K562 (cell line): ENCODE measurements around the gene UBN2. TPM values are rescaled to one million over a fixed set of nuclear protein-coding genes. Genes with fewer than 3 reads are reported as not detected.

Experiments
- ATF7 ChIP-seq: fragments of 450-650 bp; IDR thresholded peaks from 2 replicates; pipeline ENCODE4 v1.7.1; 2014; ENCODE audit warnings: mild to moderate bottlenecking, moderate library complexity
- DMBX1 ChIP-seq: fragments of 250-450 bp; sonication (Bioruptor Pico); IDR thresholded peaks from 2 replicates; pipeline ENCODE4 v1.8.0; 2022; ENCODE audit warnings: inconsistent platforms, mild to moderate bottlenecking, moderate library complexity, borderline replicate concordance
- E2F1 ChIP-seq: sonication (generic); formaldehyde crosslinking; IDR thresholded peaks from 2 replicates; pipeline ENCODE4 v1.8.1; 2023; ENCODE audit warnings: mild to moderate bottlenecking, missing genetic modification reagents, moderate library complexity
- EP400 ChIP-seq: fragments of 450-650 bp; IDR thresholded peaks from 2 replicates; pipeline ENCODE4 v1.6.1; 2017; ENCODE audit warnings: antibody characterized with exemption, mild to moderate bottlenecking, moderate library complexity
- ETS2 ChIP-seq: IDR thresholded peaks from 2 replicates; pipeline ENCODE4 v1.6.1; 2016; ENCODE audit warnings: borderline replicate concordance, missing genetic modification characterization, mild to moderate bottlenecking, moderate library complexity, missing compliant biosample characterization; ENCODE audit not compliant: poor library complexity, severe bottlenecking
- KDM5B ChIP-seq: fragments of 200-600 bp; sonication (generic); IDR thresholded peaks from 2 replicates; pipeline ENCODE4 v1.6.1; 2012; ENCODE audit warnings: low read depth, mild to moderate bottlenecking, moderate library complexity, low read length, control low read depth, inconsistent platforms; ENCODE audit not compliant: insufficient replicate concordance
- MYC ChIP-seq, 2 experiments: fragments of 250-450 bp in 1 of 2; sonication (Bioruptor Pico) in 1 of 2; IDR thresholded peaks; 2 replicates each; pipeline versions ENCODE4 v1.5.1 to v1.6.1; 2012 to 2021; ENCODE audit warnings: low read depth in 2 of 2, borderline replicate concordance in 1 of 2, improper control_type of control experiment in 1 of 2, low read length in 1 of 2, mild to moderate bottlenecking in 1 of 2, moderate library complexity in 1 of 2
- MYNN ChIP-seq, 2 experiments: sonication (generic); formaldehyde crosslinking in 1 of 2; IDR thresholded peaks; 2 replicates each; pipeline versions ENCODE4 v1.5.0 to v1.6.1; 2016 to 2020; ENCODE audit warnings: antibody characterized with exemption in 1 of 2, missing genetic modification reagents in 1 of 2
- NFE2L1 ChIP-seq: fragments of 450-650 bp; IDR thresholded peaks from 2 replicates; pipeline ENCODE4 v1.6.1; 2016; ENCODE audit warnings: missing genetic modification characterization, low read depth, mild to moderate bottlenecking, missing compliant biosample characterization, moderate library complexity, borderline replicate concordance
- RBM14 ChIP-seq: fragments of 200-400 bp; formaldehyde crosslinking; IDR thresholded peaks from 2 replicates; pipeline ENCODE4 v1.6.1; 2018; ENCODE audit warnings: low read depth, mild to moderate bottlenecking, low read length, moderate library complexity, borderline replicate concordance; ENCODE audit not compliant: insufficient read depth
- SAFB ChIP-seq: fragments of 200-400 bp; formaldehyde crosslinking; IDR thresholded peaks from 2 replicates; pipeline ENCODE4 v1.6.1; 2017; ENCODE audit warnings: low read depth, low read length, borderline replicate concordance
- SNRNP70 ChIP-seq: fragments of 200-400 bp; formaldehyde crosslinking; optimal IDR thresholded peaks from 2 replicates; pipeline ENCODE3; 2017; ENCODE audit warnings: low read depth, low read length
- XRCC5 ChIP-seq: fragments of 200-400 bp; formaldehyde crosslinking; IDR thresholded peaks from 2 replicates; pipeline ENCODE4 v1.6.1; 2017; ENCODE audit warnings: low read depth, mild to moderate bottlenecking, low read length
- ZNF583 ChIP-seq: fragments of 250-450 bp; sonication (Bioruptor Pico); IDR thresholded peaks from 2 replicates; pipeline ENCODE4 v1.4.0; 2020
- ZNF584 ChIP-seq: fragments of 200-800 bp; sonication (Bioruptor generic); IDR thresholded peaks from 2 replicates; pipeline ENCODE4 v1.6.1; 2016; ENCODE audit warnings: low read depth, mild to moderate bottlenecking, missing genetic modification characterization, missing compliant biosample characterization
- polyA plus RNA-seq, 8 experiments: library from polyadenylated mRNA; depleted of rRNA in 4 of 8; stranded (reverse) in 5 of 8; unstranded in 3 of 8; fragments of >200 nt; fragmentation: Nextera tagmentation in 2 of 8; fragmentation: Illumina TruSeq in 1 of 8; extraction: Ambion mirVana in 2 of 8; extraction: Trizol in 1 of 8; gene quantifications; 2 replicates each; pipeline versions ENCODE4 v1.2.1 to v1.2.3, GENCODE V29; 2011 to 2014; ENCODE audit warnings: inconsistent platforms in 1 of 8, missing spikeins in 1 of 8
- total RNA-seq, 7 experiments: library from RNA; depleted of rRNA in 6 of 7; stranded (reverse); fragments of >200 nt in 6 of 7; fragmentation: Illumina TruSeq in 2 of 7; extraction: Trizol in 2 of 7; gene quantifications; 2 replicates each; pipeline versions ENCODE4 v1.2.1 to v1.2.3, GENCODE V29; 2011 to 2021; ENCODE audit warnings: low replicate concordance in 1 of 7
- TF ChIP-seq, protein P1 (sequence below): fragments of 250-450 bp; sonication (Bioruptor Pico); IDR thresholded peaks from 2 replicates; pipeline ENCODE4 v1.8.0; 2021; ENCODE audit warnings: mild to moderate bottlenecking, moderate library complexity
- TF ChIP-seq, protein P2 (sequence below): fragments of 150-350 bp; conservative IDR thresholded peaks from 2 replicates; pipeline ENCODE4 v1.6.1; 2014; ENCODE audit warnings: low read length
- TF ChIP-seq, protein P3 (sequence below): fragments of 450-650 bp; IDR thresholded peaks from 2 replicates; pipeline ENCODE4 v1.6.1; 2016; ENCODE audit warnings: mild to moderate bottlenecking

UBN2 gene
- total and polyA plus RNA-seq, 9 of the 15 experiments (the other 6 are each of a cell fraction or from before 2014, with no cell fraction given) = 1.2 to 19.5 (median 9.9) TPM

DNA sequence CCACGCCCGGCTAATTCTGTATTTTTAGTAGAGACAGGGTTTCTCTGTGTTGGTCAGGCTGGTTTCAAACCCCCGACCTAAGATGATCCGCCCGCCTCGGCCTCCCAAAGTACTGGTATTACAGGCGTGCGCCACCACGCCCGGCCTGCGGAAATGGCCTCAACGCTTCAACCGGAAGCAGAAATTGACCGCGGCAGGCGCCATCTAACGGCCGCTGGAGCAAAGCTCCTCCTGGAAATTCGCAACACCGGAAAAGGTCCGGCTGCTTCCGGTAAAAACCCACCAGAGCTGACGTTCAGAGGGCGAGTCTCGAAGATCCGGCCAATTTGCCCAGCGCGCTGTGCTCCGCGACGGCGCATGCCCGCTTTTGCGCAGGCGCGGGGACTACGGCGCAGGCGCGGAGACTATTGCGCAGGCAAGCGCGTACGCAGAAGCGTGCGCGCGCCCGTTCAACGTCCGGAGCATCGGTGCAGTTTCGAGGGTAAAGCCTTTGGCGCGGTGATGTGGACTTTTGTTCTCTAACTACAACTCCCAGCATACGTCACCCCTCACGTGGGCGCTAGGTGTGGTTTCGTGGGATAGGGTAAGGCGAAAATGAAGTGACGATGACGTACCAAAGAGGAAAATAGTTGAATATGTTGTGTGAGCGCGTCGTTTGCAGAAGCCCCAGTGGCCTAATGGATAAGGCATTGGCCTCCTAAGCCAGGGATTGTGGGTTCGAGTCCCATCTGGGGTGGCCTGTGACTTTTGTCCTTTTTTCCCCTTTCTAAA is 109.2 kb downstream of the UBN2 start (continued):
- TF ChIP-seq, protein P1, sequence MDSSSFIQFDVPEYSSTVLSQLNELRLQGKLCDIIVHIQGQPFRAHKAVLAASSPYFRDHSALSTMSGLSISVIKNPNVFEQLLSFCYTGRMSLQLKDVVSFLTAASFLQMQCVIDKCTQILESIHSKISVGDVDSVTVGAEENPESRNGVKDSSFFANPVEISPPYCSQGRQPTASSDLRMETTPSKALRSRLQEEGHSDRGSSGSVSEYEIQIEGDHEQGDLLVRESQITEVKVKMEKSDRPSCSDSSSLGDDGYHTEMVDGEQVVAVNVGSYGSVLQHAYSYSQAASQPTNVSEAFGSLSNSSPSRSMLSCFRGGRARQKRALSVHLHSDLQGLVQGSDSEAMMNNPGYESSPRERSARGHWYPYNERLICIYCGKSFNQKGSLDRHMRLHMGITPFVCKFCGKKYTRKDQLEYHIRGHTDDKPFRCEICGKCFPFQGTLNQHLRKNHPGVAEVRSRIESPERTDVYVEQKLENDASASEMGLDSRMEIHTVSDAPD (CRISPR knock-in tag) = no peak
- TF ChIP-seq, protein P2, sequence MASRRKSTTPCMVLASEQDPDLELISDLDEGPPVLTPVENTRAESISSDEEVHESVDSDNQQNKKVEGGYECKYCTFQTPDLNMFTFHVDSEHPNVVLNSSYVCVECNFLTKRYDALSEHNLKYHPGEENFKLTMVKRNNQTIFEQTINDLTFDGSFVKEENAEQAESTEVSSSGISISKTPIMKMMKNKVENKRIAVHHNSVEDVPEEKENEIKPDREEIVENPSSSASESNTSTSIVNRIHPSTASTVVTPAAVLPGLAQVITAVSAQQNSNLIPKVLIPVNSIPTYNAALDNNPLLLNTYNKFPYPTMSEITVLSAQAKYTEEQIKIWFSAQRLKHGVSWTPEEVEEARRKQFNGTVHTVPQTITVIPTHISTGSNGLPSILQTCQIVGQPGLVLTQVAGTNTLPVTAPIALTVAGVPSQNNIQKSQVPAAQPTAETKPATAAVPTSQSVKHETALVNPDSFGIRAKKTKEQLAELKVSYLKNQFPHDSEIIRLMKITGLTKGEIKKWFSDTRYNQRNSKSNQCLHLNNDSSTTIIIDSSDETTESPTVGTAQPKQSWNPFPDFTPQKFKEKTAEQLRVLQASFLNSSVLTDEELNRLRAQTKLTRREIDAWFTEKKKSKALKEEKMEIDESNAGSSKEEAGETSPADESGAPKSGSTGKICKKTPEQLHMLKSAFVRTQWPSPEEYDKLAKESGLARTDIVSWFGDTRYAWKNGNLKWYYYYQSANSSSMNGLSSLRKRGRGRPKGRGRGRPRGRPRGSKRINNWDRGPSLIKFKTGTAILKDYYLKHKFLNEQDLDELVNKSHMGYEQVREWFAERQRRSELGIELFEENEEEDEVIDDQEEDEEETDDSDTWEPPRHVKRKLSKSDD = peak; percentile 86; the same call in 1 of the 2 replicates
- TF ChIP-seq E2F1 (peak; percentile 92), SNRNP70 (no peak), RBM14 (no peak), MYNN (IDR thresholded peaks at IDR 0.05) (peak; percentile 26; the same call in 1 of the 2 replicates), MYNN (CRISPR knock-in tag; IDR thresholded peaks at IDR 0.05) (no peak), ZNF583 (CRISPR knock-in tag) (peak; percentile 78), EP400 (peak; percentile 96), SAFB (no peak), KDM5B (peak; percentile 91), ATF7 (peak; percentile 98), NFE2L1 (no peak), DMBX1 (CRISPR knock-in tag) (peak; percentile 94), MYC (IDR thresholded peaks at IDR 0.05; ENCODE audit: low read depth, low read length) (peak; percentile 91), MYC (CRISPR knock-in tag; IDR thresholded peaks at IDR 0.05; ENCODE audit: borderline replicate concordance, low read depth) (no peak; the same call in 1 of the 2 replicates), XRCC5 (peak; percentile 86), ETS2 (no peak), ZNF584 (CRISPR knock-in tag) (no peak)
- TF ChIP-seq, protein P3, sequence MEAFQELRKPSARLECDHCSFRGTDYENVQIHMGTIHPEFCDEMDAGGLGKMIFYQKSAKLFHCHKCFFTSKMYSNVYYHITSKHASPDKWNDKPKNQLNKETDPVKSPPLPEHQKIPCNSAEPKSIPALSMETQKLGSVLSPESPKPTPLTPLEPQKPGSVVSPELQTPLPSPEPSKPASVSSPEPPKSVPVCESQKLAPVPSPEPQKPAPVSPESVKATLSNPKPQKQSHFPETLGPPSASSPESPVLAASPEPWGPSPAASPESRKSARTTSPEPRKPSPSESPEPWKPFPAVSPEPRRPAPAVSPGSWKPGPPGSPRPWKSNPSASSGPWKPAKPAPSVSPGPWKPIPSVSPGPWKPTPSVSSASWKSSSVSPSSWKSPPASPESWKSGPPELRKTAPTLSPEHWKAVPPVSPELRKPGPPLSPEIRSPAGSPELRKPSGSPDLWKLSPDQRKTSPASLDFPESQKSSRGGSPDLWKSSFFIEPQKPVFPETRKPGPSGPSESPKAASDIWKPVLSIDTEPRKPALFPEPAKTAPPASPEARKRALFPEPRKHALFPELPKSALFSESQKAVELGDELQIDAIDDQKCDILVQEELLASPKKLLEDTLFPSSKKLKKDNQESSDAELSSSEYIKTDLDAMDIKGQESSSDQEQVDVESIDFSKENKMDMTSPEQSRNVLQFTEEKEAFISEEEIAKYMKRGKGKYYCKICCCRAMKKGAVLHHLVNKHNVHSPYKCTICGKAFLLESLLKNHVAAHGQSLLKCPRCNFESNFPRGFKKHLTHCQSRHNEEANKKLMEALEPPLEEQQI = peak; percentile 100
